H9 (cell line): Measurements from ENCODE around the gene CAMK2B. TPM values are rescaled to one million over a fixed set of nuclear protein-coding genes. Genes with fewer than 3 reads are reported as not detected.

ENCODE experiments used
- DNase-seq: peaks from one replicate; pipeline ENCODE4 v3.0.0-alpha.2; 2017
- H2AFZ ChIP-seq: one replicate; pipeline ENCODE4 v1.6.1; 2013; ENCODE audit warnings: mild to moderate bottlenecking, low read length, control low read depth, moderate library complexity
- H2AK5ac ChIP-seq: 2 replicates; pipeline ENCODE4 v1.6.1; 2013; ENCODE audit warnings: low read length, control low read depth, mixed read lengths; ENCODE audit not compliant: insufficient read length
- H2BK120ac ChIP-seq: one replicate; pipeline ENCODE4 v1.6.1; 2013; ENCODE audit warnings: low read depth, mild to moderate bottlenecking, low read length, control low read depth, inconsistent platforms; ENCODE audit not compliant: poor library complexity, severe bottlenecking
- H2BK12ac ChIP-seq: 2 replicates; pipeline ENCODE4 v1.6.1; 2013; ENCODE audit warnings: low read length, control low read depth, mixed read lengths, low read depth; ENCODE audit not compliant: insufficient read length
- H2BK15ac ChIP-seq: 2 replicates; pipeline ENCODE4 v1.6.1; 2013; ENCODE audit warnings: low read depth, low read length, control low read depth
- H2BK20ac ChIP-seq: one replicate; pipeline ENCODE4 v1.6.1; 2013; ENCODE audit warnings: low read depth, mild to moderate bottlenecking, low read length, control low read depth, inconsistent platforms; ENCODE audit not compliant: poor library complexity, severe bottlenecking
- H2BK5ac ChIP-seq: 2 replicates; pipeline ENCODE4 v1.6.1; 2013; ENCODE audit warnings: low read length, control low read depth, mixed read lengths; ENCODE audit not compliant: insufficient read length
- H3K14ac ChIP-seq: 2 replicates; pipeline ENCODE4 v1.6.1; 2013; ENCODE audit warnings: low read length, control low read depth; ENCODE audit not compliant: insufficient read depth
- H3K18ac ChIP-seq: 2 replicates; pipeline ENCODE4 v1.6.1; 2013; ENCODE audit warnings: low read depth, mild to moderate bottlenecking, mixed read lengths, low read length, control low read depth; ENCODE audit not compliant: insufficient read length
- H3K23ac ChIP-seq: 2 replicates; pipeline ENCODE4 v1.6.1; 2013; ENCODE audit warnings: low read length, control low read depth, mixed read lengths, low read depth; ENCODE audit not compliant: insufficient read length
- H3K23me2 ChIP-seq: 2 replicates; pipeline ENCODE4 v1.6.1; 2013; ENCODE audit warnings: low read depth, mild to moderate bottlenecking, mixed read lengths, low read length, control low read depth; ENCODE audit not compliant: insufficient read length, poor library complexity, severe bottlenecking
- H3K27ac ChIP-seq: 2 replicates; pipeline ENCODE4 v1.5.1; 2013; ENCODE audit warnings: low read length, control low read depth, mixed read lengths, low read depth; ENCODE audit not compliant: insufficient read length
- H3K27me3 ChIP-seq: 2 replicates; pipeline ENCODE4 v1.6.1; 2013; ENCODE audit warnings: low read length, control low read depth, inconsistent platforms; ENCODE audit not compliant: insufficient read depth
- H3K4ac ChIP-seq: 2 replicates; pipeline ENCODE4 v1.6.1; 2013; ENCODE audit warnings: low read depth, mild to moderate bottlenecking, control low read depth, inconsistent platforms, low read length, moderate library complexity
- H3K4me1 ChIP-seq: 2 replicates; pipeline ENCODE4 v1.6.1; 2013; ENCODE audit warnings: low read length, control low read depth, inconsistent platforms; ENCODE audit not compliant: insufficient read depth
- H3K4me2 ChIP-seq: 2 replicates; pipeline ENCODE4 v1.6.1; 2013; ENCODE audit warnings: low read length, control low read depth, mixed read lengths; ENCODE audit not compliant: insufficient read length, insufficient read depth
- H3K56ac ChIP-seq: 2 replicates; pipeline ENCODE4 v1.6.1; 2013; ENCODE audit warnings: low read depth, mild to moderate bottlenecking, mixed read lengths, low read length, control low read depth; ENCODE audit not compliant: insufficient read length
- H3K79me1 ChIP-seq: 2 replicates; pipeline ENCODE4 v1.6.1; 2013; ENCODE audit warnings: low read depth, mild to moderate bottlenecking, moderate library complexity, low read length, control low read depth, inconsistent platforms; ENCODE audit not compliant: insufficient read depth, poor library complexity, severe bottlenecking
- H3K79me2 ChIP-seq: 2 replicates; pipeline ENCODE4 v1.6.1; 2013; ENCODE audit warnings: low read length, control low read depth, inconsistent platforms; ENCODE audit not compliant: insufficient read depth
- H3K9ac ChIP-seq: 2 replicates; pipeline ENCODE4 v1.6.1; 2013; ENCODE audit warnings: low read length, control low read depth, mixed read lengths; ENCODE audit not compliant: insufficient read length; ENCODE audit errors: extremely low read depth
- H3K9me3 ChIP-seq: one replicate; pipeline ENCODE4 v1.6.1; 2013; ENCODE audit warnings: low read depth, low read length, inconsistent platforms; ENCODE audit not compliant: control insufficient read depth
- H3T11ph ChIP-seq: one replicate; pipeline ENCODE4 v1.6.1; 2013; ENCODE audit warnings: mild to moderate bottlenecking, low read length, control low read depth, inconsistent platforms
- H4K20me1 ChIP-seq: one replicate; pipeline ENCODE4 v1.6.1; 2013; ENCODE audit not compliant: control insufficient read depth, insufficient read length, insufficient read depth
- H4K5ac ChIP-seq: 2 replicates; pipeline ENCODE4 v1.6.1; 2013; ENCODE audit warnings: low read depth, mild to moderate bottlenecking, mixed read lengths, low read length, control low read depth; ENCODE audit not compliant: insufficient read length
- H4K8ac ChIP-seq: replicated peaks from 2 replicates; pipeline ENCODE4 v1.6.1; 2013; ENCODE audit warnings: low read length, control low read depth, mixed read lengths, low read depth; ENCODE audit not compliant: insufficient read length
- H4K91ac ChIP-seq: 2 replicates; pipeline ENCODE4 v1.6.1; 2013; ENCODE audit warnings: low read depth, mild to moderate bottlenecking, moderate library complexity, mixed read lengths, low read length, control low read depth; ENCODE audit not compliant: insufficient read length
- H3K27ac Mint-ChIP-seq, 3 experiments: 2 replicates in 2 of 3; 3 replicates in 1 of 3; pipeline ENCODE4 v1.8.0; 2020 to 2021; ENCODE audit warnings: mixed read lengths in 3 of 3, mild to moderate bottlenecking in 1 of 3, moderate library complexity in 1 of 3
- H3K27me3 Mint-ChIP-seq: 2 replicates; pipeline ENCODE4 v1.8.0; 2021; ENCODE audit warnings: low read depth, mild to moderate bottlenecking, moderate library complexity, mixed read lengths
- H3K36me3 Mint-ChIP-seq, 3 experiments: 2 replicates in 2 of 3; 3 replicates in 1 of 3; pipeline ENCODE4 v1.8.0; 2020 to 2021; ENCODE audit warnings: low read depth in 3 of 3, mixed read lengths in 3 of 3; ENCODE audit not compliant: insufficient read depth in 1 of 3
- H3K4me1 Mint-ChIP-seq, 2 experiments: 2 replicates each; pipeline ENCODE4 v1.8.0; 2020; ENCODE audit warnings: mixed read lengths in 2 of 2
- H3K4me3 Mint-ChIP-seq, 2 experiments: 2 replicates in 1 of 2; 3 replicates in 1 of 2; pipeline ENCODE4 v1.8.0; 2020 to 2021; ENCODE audit warnings: mild to moderate bottlenecking in 2 of 2, mixed read lengths in 2 of 2, moderate library complexity in 1 of 2
- H3K9me3 Mint-ChIP-seq, 2 experiments: 2 replicates in 1 of 2; 3 replicates in 1 of 2; pipeline ENCODE4 v1.8.0; 2020; ENCODE audit warnings: mild to moderate bottlenecking in 2 of 2, mixed read lengths in 2 of 2, moderate library complexity in 1 of 2
- WGBS: extraction: QIAGEN DNeasy Blood & Tissue Kit; methylation state at CpG from one replicate; pipeline ENCODE4 v1.1.7; 2013; ENCODE audit warnings: missing lambda C conversion rate, low lambda C conversion rate, mixed read lengths; ENCODE audit not compliant: insufficient read length; ENCODE audit errors: extremely low coverage; 5-methylcytosine and 5-hydroxymethylcytosine counted together
- total RNA-seq: library from RNA; stranded (reverse); gene quantifications from 2 replicates; pipeline ENCODE4 v1.2.1, GENCODE V29; 2021
- TF ChIP-seq, protein P1 (sequence below): fragments of 200-600 bp; sonication (generic); conservative IDR thresholded peaks from 3 replicates; pipeline ENCODE4 v1.8.0; 2021; ENCODE audit warnings: antibody characterized with exemption, mild to moderate bottlenecking

The CAMK2B gene
- total RNA-seq, 1 experiment from 2014 or later = 0.17 TPM

- Histone ChIP-seq H3K56ac (no peak overlapping the region), H3K18ac (no peak overlapping the region), H3K79me2 (no peaks in the 10 kb centered on the region), H3K4ac (no peak overlapping the region), H4K20me1 (peaks cover 3% of the 10 kb centered on the region), H3K23ac (no peak overlapping the region), H3K27me3 (no peaks in the 10 kb centered on the region), H3K23me2 (no peaks in the 10 kb centered on the region), H3K14ac (no peak overlapping the region), H3K4me1 (no peaks in the 10 kb centered on the region), H2BK5ac (no peak overlapping the region), H2BK120ac (no peak overlapping the region), H2AK5ac (no peak overlapping the region), H3K4me2 (no peak overlapping the region), H4K91ac (no peak overlapping the region), H3K9me3 (no peaks in the 10 kb centered on the region), H3K79me1 (no peaks in the 10 kb centered on the region), H3K27ac (no peak overlapping the region), H2BK20ac (no peak overlapping the region), H4K8ac (no peak overlapping the region), H2AFZ (no peak overlapping the region), H2BK12ac (no peak overlapping the region), H2BK15ac (no peak overlapping the region), H3T11ph (no peak overlapping the region), H3K9ac (no peak overlapping the region), H4K5ac (no peak overlapping the region)
- DNase-seq = peak; percentile 66
- H3K36me3 Mint-ChIP-seq = peaks cover 0 to 1% (median 0%) of the 10 kb centered on the region in 3 experiments; a peak in 1 of 7 replicates
- peaks cover 1% of the 10 kb centered on the region for H3K27me3 Mint-ChIP-seq
- no peak overlapping the region; a peak in 1 of 7 replicates for H3K27ac Mint-ChIP-seq
- WGBS = no CpG with 5 or more reads among the region's 8 CpGs
- no peak overlapping the region for H3K4me3 Mint-ChIP-seq
- no peaks in the 10 kb centered on the region; a peak in 1 of 5 replicates for H3K9me3 Mint-ChIP-seq
- H3K4me1 Mint-ChIP-seq = peaks cover 2 to 5% of the 10 kb centered on the region in 2 experiments; a peak in 1 of 4 replicates
- TF ChIP-seq, protein P1, sequence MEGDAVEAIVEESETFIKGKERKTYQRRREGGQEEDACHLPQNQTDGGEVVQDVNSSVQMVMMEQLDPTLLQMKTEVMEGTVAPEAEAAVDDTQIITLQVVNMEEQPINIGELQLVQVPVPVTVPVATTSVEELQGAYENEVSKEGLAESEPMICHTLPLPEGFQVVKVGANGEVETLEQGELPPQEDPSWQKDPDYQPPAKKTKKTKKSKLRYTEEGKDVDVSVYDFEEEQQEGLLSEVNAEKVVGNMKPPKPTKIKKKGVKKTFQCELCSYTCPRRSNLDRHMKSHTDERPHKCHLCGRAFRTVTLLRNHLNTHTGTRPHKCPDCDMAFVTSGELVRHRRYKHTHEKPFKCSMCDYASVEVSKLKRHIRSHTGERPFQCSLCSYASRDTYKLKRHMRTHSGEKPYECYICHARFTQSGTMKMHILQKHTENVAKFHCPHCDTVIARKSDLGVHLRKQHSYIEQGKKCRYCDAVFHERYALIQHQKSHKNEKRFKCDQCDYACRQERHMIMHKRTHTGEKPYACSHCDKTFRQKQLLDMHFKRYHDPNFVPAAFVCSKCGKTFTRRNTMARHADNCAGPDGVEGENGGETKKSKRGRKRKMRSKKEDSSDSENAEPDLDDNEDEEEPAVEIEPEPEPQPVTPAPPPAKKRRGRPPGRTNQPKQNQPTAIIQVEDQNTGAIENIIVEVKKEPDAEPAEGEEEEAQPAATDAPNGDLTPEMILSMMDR = peak; percentile 67
Observed at GRCh38 chr7:44244282-44244681, 81.1 kb downstream of the CAMK2B start.
